HepG2 (cell line): ENCODE measurements around the gene IMMT. TPM values are rescaled to one million over a fixed set of nuclear protein-coding genes. Genes with fewer than 3 reads are reported as not detected.

Source experiments
- ATAC-seq: fragments of 200-7000 bp; cut with Tn5 transposase; 3 replicates; pipeline ENCODE4 v1.9.1; 2020; ENCODE audit warnings: mild to moderate bottlenecking, moderate library complexity
- BruUV-seq: library from RNA; stranded (reverse); fragments of 400-500 nt; replicated peaks from 2 replicates; lab custom pipeline; 2021; lab: Mats Ljungman, UMichigan
- CTCF ChIA-PET: fragments of 300-600 bp; formaldehyde crosslinking; extraction: SDS; loops from one replicate; lab custom pipeline; 2021; ENCODE audit warnings: low total read pairs, inconsistent platforms, low intra/inter-chr PET ratio; lab: Yijun Ruan, JAX
- POLR2A ChIA-PET: fragments of 350-600 bp; sonication (Branson Sonifier 250); formaldehyde crosslinking; loops from one replicate; lab custom pipeline; 2020; ENCODE audit warnings: antibody characterized with exemption, inconsistent platforms; lab: Yijun Ruan, JAX
- DNase-seq: peaks from one replicate; pipeline ENCODE4 v3.0.0-alpha.2; 2015; ENCODE audit warnings: low spot score
- FAIRE-seq: peaks from 3 replicates; lab custom pipeline; 2011; peaks lifted over from hg19 to GRCh38; lab: Jason Lieb, UNC
- H2AFZ ChIP-seq: one replicate; pipeline ENCODE4 v1.6.1; 2011; ENCODE audit warnings: low read length, inconsistent platforms
- H3K27ac ChIP-seq: fragments of 300-600 bp; 3 replicates; pipeline ENCODE4 v1.8.0; 2011; ENCODE audit warnings: mixed run types, mild to moderate bottlenecking, mixed read lengths, low read length, inconsistent platforms; ENCODE audit not compliant: insufficient read depth; ENCODE audit errors: extremely low read length
- H3K27me3 ChIP-seq, 2 experiments: fragments of 200-600 bp in 1 of 2; 2 replicates in 1 of 2; 3 replicates in 1 of 2; pipeline versions ENCODE4 v1.6.0 to v1.8.0; 2011; ENCODE audit warnings: low read length in 2 of 2, mild to moderate bottlenecking in 2 of 2, moderate library complexity in 2 of 2, inconsistent platforms in 1 of 2; ENCODE audit not compliant: insufficient read depth in 2 of 2, control insufficient read depth in 1 of 2
- H3K36me3 ChIP-seq, 2 experiments: fragments of 200-600 bp in 1 of 2; replicated peaks in 1 of 2; 2 replicates in 1 of 2; 3 replicates in 1 of 2; pipeline versions ENCODE4 v1.5.1 to v1.8.0; 2011; ENCODE audit warnings: low read length in 2 of 2, inconsistent platforms in 1 of 2; ENCODE audit not compliant: insufficient read depth in 2 of 2, control insufficient read depth in 1 of 2
- H3K4me1 ChIP-seq: 2 replicates; pipeline ENCODE4 v1.5.1; 2012; ENCODE audit warnings: low read length, inconsistent platforms; ENCODE audit not compliant: insufficient read depth
- H3K4me2 ChIP-seq: 2 replicates; pipeline ENCODE4 v1.6.0; 2011; ENCODE audit warnings: low read depth, low read length, inconsistent platforms
- H3K4me3 ChIP-seq, 3 experiments: fragments of 200-600 bp in 1 of 3; sonication (generic), shearing (Covaris generic) in 1 of 3; replicated peaks in 1 of 3; 2 replicates each; pipeline ENCODE4 v1.5.1; 2011 to 2016; ENCODE audit warnings: low read length in 3 of 3, inconsistent platforms in 2 of 3, low read depth in 2 of 3, mild to moderate bottlenecking in 2 of 3, control low read depth in 1 of 3, mixed read lengths in 1 of 3; ENCODE audit not compliant: insufficient read depth in 1 of 3
- H3K79me2 ChIP-seq: one replicate; pipeline ENCODE4 v1.6.1; 2011; ENCODE audit warnings: low read length, inconsistent platforms; ENCODE audit not compliant: insufficient read depth
- H3K9ac ChIP-seq: 2 replicates; pipeline ENCODE4 v1.6.0; 2011; ENCODE audit warnings: mild to moderate bottlenecking, low read depth, low read length, inconsistent platforms; ENCODE audit not compliant: insufficient read depth
- H3K9me3 ChIP-seq: 2 replicates; pipeline ENCODE4 v1.5.1; 2012; ENCODE audit warnings: mild to moderate bottlenecking, low read length
- H4K20me1 ChIP-seq: 2 replicates; pipeline ENCODE4 v1.6.0; 2011; ENCODE audit warnings: inconsistent platforms, mild to moderate bottlenecking, low read length, moderate library complexity; ENCODE audit not compliant: insufficient read depth
- CAMTA2 ChIP-seq: sonication (generic); formaldehyde crosslinking; IDR thresholded peaks from 2 replicates; pipeline ENCODE4 v1.4.0; 2020; ENCODE audit warnings: mild to moderate bottlenecking, missing genetic modification reagents, borderline replicate concordance
- GATAD2A ChIP-seq: IDR thresholded peaks from 2 replicates; pipeline ENCODE4 v1.6.1; 2016
- SNAPC5 ChIP-seq: sonication (generic); formaldehyde crosslinking; IDR thresholded peaks from 2 replicates; pipeline ENCODE4 v1.8.1; 2023; ENCODE audit warnings: mild to moderate bottlenecking, missing genetic modification reagents, borderline replicate concordance
- TBX3 ChIP-seq: fragments of 450-650 bp; IDR thresholded peaks from 2 replicates; pipeline ENCODE4 v1.6.1; 2017; ENCODE audit warnings: antibody characterized with exemption, mild to moderate bottlenecking, inconsistent platforms, borderline replicate concordance
- ZFP36L1 ChIP-seq: sonication (generic); formaldehyde crosslinking; IDR thresholded peaks from 2 replicates; pipeline ENCODE4 v1.8.0; 2022; ENCODE audit warnings: mild to moderate bottlenecking, missing genetic modification reagents, moderate library complexity
- ZMAT3 ChIP-seq: sonication (generic); formaldehyde crosslinking; conservative IDR thresholded peaks from 2 replicates; pipeline ENCODE4 v1.7.0; 2021; ENCODE audit warnings: missing genetic modification reagents
- ZNF639 ChIP-seq: conservative IDR thresholded peaks from 2 replicates; pipeline ENCODE4 v1.6.1; 2018; ENCODE audit warnings: missing genetic modification reagents
- ZNF687 ChIP-seq: sonication (generic); formaldehyde crosslinking; IDR thresholded peaks from 2 replicates; pipeline ENCODE4 v1.5.1; 2020; ENCODE audit warnings: mild to moderate bottlenecking, missing genetic modification reagents, moderate library complexity
- WGBS: methylation state at CpG from one replicate; pipeline ENCODE4 v1.1.6; 2017; ENCODE audit warnings: low lambda C conversion rate; 5-methylcytosine and 5-hydroxymethylcytosine counted together
- in situ Hi-C: cut with HindIII; loops from 2 replicates; pipeline ENCODE4 v1.10.0; 2017; ENCODE audit warnings: low pct_unique_long_range_greater_than_20kb; ENCODE audit not compliant: extremely low pct_ligation_motif_present
- intact Hi-C: fragments of 100-400 bp; cut with micrococcal nuclease; formaldehyde crosslinking; loops from one replicate; pipeline ENCODE4 v1.10.0; 2022; ENCODE audit not compliant: unreplicated experiment
- polyA plus RNA-seq, 8 experiments: library from polyadenylated mRNA; depleted of rRNA in 3 of 8; stranded (reverse) in 7 of 8; unstranded in 1 of 8; fragments of >200 nt; fragmentation: Illumina TruSeq in 4 of 8; extraction: Trizol in 4 of 8; gene quantifications; 2 replicates each; pipeline versions ENCODE4 v1.2.1 to v1.2.3, GENCODE V29; 2011 to 2016; ENCODE audit warnings: low read depth in 4 of 8, missing spikeins in 1 of 8, mixed read lengths in 1 of 8; ENCODE audit not compliant: insufficient read depth in 1 of 8
- total RNA-seq, 5 experiments: library from RNA; depleted of rRNA; stranded (reverse); fragments of >200 nt; fragmentation: Illumina TruSeq; extraction: Trizol; gene quantifications; 2 replicates each; pipeline ENCODE4 v1.2.3, GENCODE V29; 2016; ENCODE audit warnings: low read depth in 1 of 5

IMMT gene
- total and polyA plus RNA-seq, 2 of the 13 experiments (the other 11 are each of a cell fraction or from before 2014, with no cell fraction given): 63.5 to 119 TPM

- Histone ChIP-seq H3K79me2 (peaks cover 95% of the 10 kb centered on the region), H3K9ac (no peak overlapping the region), H3K4me3 (no peak overlapping the region), H3K4me2 (no peak overlapping the region), H3K9me3 (no peaks in the 10 kb centered on the region), H2AFZ (no peak overlapping the region), H3K4me1 (peaks cover 37% of the 10 kb centered on the region), H3K27ac (no peak overlapping the region), H3K36me3 (peaks cover 1 to 39% of the 10 kb centered on the region in 2 experiments), H3K27me3 (no peaks in the 10 kb centered on the region; a peak in 1 of 5 replicates), H4K20me1 (peaks cover 28% of the 10 kb centered on the region)
- 95% methylated on average over 7 of the region's 7 CpGs for WGBS
- intact Hi-C loops: no loop called here
- DNase-seq (no peak), ATAC-seq (no peak), FAIRE-seq (no peak)
- in situ Hi-C loops: no loop called here
- POLR2A ChIA-PET: no interaction called here
- no TSS peak for BruUV-seq
- CTCF ChIA-PET: no interaction called here
- TF ChIP-seq GATAD2A (CRISPR knock-in tag) (no peak), TBX3 (no peak), CAMTA2 (CRISPR knock-in tag) (no peak), ZMAT3 (no peak), ZNF687 (CRISPR knock-in tag) (no peak), ZNF639 (CRISPR knock-in tag) (no peak), SNAPC5 (CRISPR knock-in tag) (no peak), ZFP36L1 (CRISPR knock-in tag) (no peak)
These were observed 5.4 kb downstream of the IMMT start for GRCh38 chr2:86189782-86190416.
